ENCODE measurements around the gene AP3B1.

GRCh38 chr5:77987988-77988387 lies 306.5 kb downstream of the AP3B1 start:
- no peak for TF ChIP-seq SP1 (CRISPR knock-in tag; conservative IDR thresholded peaks at IDR 0.05)
- no peak for TF ChIP-seq CTCF (IDR thresholded peaks at IDR 0.05)
- TF ChIP-seq TEAD4 (CRISPR knock-in tag; IDR thresholded peaks at IDR 0.05) = no peak
